Esophagus squamous epithelium (tissue), 4 donors: ENCODE measurements around the gene SH3BP5.

Experiments
- POLR2A ChIP-seq, 4 donors: fragments of 450-650 bp; IDR thresholded peaks; one replicate each; pipeline ENCODE4 v1.6.1; 2017; ENCODE audit warnings: antibody characterized with exemption in 4 of 4, mild to moderate bottlenecking in 4 of 4, moderate library complexity in 3 of 4
- TF ChIP-seq, protein P1 (sequence below), 6 experiments: fragments of 450-650 bp in 4 of 6; fragments of 200-600 bp in 2 of 6; sonication (generic) in 2 of 6; IDR thresholded peaks; one replicate each; pipeline ENCODE4 v1.5.1; 2016 to 2019; ENCODE audit warnings: antibody characterized with exemption in 6 of 6, mild to moderate bottlenecking in 4 of 6, moderate library complexity in 4 of 6

DNA sequence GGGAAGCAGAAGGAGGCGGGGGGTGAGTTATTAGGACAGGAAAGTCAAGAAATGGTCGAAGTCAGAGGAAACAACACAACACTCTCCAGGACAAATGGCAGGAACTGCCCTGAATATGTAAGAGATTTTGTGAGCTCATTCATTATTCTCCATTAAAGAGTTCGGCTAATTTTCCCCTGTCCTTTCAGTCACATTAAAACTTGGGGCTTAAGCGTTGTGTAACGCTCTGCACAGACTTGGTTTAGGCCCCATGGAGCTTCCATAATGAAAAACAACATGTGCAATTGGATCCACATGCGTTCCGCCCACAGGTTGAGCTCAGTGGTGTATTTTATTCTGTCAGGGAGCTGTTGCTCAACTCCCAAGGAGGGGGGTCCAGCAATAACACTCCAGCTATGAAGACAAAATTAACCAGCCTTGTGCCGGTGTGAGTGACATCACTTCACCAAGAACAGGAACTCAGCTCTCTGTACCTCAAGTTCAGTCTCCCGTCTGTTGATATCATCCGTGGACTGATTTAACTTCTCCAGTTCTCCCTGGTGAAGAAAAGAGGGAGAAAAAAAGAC is 2.3 kb downstream of the SH3BP5 start:
- TF ChIP-seq, protein P1, sequence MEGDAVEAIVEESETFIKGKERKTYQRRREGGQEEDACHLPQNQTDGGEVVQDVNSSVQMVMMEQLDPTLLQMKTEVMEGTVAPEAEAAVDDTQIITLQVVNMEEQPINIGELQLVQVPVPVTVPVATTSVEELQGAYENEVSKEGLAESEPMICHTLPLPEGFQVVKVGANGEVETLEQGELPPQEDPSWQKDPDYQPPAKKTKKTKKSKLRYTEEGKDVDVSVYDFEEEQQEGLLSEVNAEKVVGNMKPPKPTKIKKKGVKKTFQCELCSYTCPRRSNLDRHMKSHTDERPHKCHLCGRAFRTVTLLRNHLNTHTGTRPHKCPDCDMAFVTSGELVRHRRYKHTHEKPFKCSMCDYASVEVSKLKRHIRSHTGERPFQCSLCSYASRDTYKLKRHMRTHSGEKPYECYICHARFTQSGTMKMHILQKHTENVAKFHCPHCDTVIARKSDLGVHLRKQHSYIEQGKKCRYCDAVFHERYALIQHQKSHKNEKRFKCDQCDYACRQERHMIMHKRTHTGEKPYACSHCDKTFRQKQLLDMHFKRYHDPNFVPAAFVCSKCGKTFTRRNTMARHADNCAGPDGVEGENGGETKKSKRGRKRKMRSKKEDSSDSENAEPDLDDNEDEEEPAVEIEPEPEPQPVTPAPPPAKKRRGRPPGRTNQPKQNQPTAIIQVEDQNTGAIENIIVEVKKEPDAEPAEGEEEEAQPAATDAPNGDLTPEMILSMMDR (IDR thresholded peaks at IDR 0.05): no peak
- no peak for TF ChIP-seq POLR2A (IDR thresholded peaks at IDR 0.05)
